Body of pancreas (tissue), 4 donors: ENCODE measurements around the gene SCN3A.

Experiments used
- CTCF ChIP-seq, 7 experiments: fragments of 450-650 bp in 4 of 7; fragments of 200-600 bp in 3 of 7; sonication (generic) in 3 of 7; IDR thresholded peaks; one replicate each; pipeline ENCODE4 v1.5.1; 2016 to 2019; ENCODE audit warnings: antibody characterized with exemption in 7 of 7
- POLR2A ChIP-seq, 3 donors: fragments of 450-650 bp; IDR thresholded peaks; one replicate each; pipeline ENCODE4 v1.6.1; 2016; ENCODE audit warnings: antibody characterized with exemption in 3 of 3, mild to moderate bottlenecking in 2 of 3

- TF ChIP-seq CTCF (IDR thresholded peaks at IDR 0.05) (no peak), POLR2A (IDR thresholded peaks at IDR 0.05) (no peak)
These were observed 89.4 kb downstream of the SCN3A start for GRCh38 chr2:165114346-165114939.
